HUES48 (cell line): ENCODE measurements around the gene TIMM44.

Experiments used
- H3K27ac ChIP-seq: one replicate; pipeline ENCODE4 v1.7.0; 2013; ENCODE audit warnings: low read depth, low read length, inconsistent platforms
- H3K27me3 ChIP-seq: 2 replicates; pipeline ENCODE4 v1.6.1; 2013; ENCODE audit warnings: mild to moderate bottlenecking, low read length; ENCODE audit not compliant: control insufficient read depth, insufficient read depth
- H3K36me3 ChIP-seq: 2 replicates; pipeline ENCODE4 v1.6.1; 2013; ENCODE audit warnings: low read length; ENCODE audit not compliant: control insufficient read depth, insufficient read depth
- H3K4me1 ChIP-seq: 2 replicates; pipeline ENCODE4 v1.6.1; 2013; ENCODE audit warnings: mild to moderate bottlenecking, low read length; ENCODE audit not compliant: control insufficient read depth, insufficient read depth
- H3K4me3 ChIP-seq: 2 replicates; pipeline ENCODE4 v1.5.1; 2013; ENCODE audit warnings: mild to moderate bottlenecking, low read depth, low read length
- H3K9ac ChIP-seq: 2 replicates; pipeline ENCODE4 v1.6.1; 2013; ENCODE audit warnings: mild to moderate bottlenecking, low read depth, low read length, moderate library complexity
- H3K9me3 ChIP-seq: 2 replicates; pipeline ENCODE4 v1.6.1; 2013; ENCODE audit warnings: low read length; ENCODE audit not compliant: control insufficient read depth, insufficient read depth

Gene TIMM44

DNA sequence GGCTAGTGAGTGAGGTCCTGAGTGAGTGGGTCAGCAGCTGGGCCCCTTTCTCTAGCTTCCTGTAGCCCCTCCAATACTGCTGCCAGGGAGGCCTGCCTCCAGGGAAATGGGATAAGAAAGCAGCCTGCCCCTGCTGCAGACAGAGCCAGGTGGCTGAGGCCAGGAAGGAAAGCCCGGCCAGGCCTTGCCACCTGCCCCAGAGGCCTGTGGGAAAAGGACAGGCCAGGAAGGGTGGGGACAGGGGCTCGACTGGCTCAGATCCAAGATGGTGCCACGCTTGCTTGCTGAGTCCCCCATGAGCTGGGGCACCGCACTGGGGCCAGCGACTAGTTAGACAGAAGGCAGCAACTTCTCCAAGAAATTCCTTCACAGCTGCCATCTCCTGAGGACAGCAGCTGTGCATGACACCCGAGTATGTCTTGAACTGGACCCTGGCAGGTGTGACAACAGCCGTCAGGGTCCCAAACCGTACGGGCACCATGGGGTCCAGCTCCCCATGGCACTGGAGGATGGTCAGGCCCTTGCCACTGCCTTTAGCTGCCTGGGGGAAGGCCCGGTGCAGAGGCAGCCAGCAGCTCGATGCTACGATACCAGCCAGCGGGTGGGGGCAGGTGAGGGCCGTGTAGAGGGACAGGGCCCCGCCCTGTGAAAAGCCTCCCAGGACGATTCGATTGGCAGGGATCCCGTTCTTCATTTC lies 64.2 kb downstream of the TIMM44 start:
- no peak overlapping the region for H3K4me3 ChIP-seq
- no peaks in the 10 kb centered on the region for H3K27me3 ChIP-seq
- H3K9ac ChIP-seq: no peak overlapping the region
- no peaks in the 10 kb centered on the region for H3K9me3 ChIP-seq
- no peak overlapping the region for H3K27ac ChIP-seq
- no peaks in the 10 kb centered on the region for H3K4me1 ChIP-seq
- H3K36me3 ChIP-seq: no peaks in the 10 kb centered on the region

DNA sequence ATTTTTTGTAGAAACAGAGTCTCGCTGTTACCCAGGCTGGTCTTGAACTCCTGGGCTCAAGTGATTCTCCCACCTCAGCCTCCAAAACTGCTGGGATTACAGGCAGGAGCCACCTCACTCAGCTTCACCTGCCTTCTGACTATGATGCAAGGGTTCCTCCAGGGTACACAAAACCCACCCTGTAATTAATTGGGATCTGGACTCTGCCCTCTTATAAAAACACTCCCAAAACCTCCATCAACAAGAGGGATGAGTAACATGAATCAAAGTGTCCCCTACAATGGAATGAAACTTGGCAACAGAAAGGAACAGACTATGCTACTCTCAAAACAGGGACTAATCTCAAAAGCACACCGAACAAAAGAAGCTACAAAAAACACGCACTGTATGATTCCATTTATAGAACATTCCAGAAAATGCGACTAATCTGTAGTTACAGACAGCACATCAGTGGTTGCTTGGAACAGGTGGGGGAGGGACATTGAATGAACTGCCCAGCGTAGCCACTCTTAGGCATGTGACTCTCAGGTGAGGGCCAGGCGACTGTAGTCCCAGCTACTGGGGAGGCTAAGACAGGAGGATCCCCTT lies 66.1 kb downstream of the TIMM44 start:
- H3K27ac ChIP-seq: no peak overlapping the region
- H3K4me3 ChIP-seq: no peak overlapping the region
- peaks cover 9% of the 10 kb centered on the region for H3K27me3 ChIP-seq
- H3K36me3 ChIP-seq: no peaks in the 10 kb centered on the region
- no peak overlapping the region for H3K9ac ChIP-seq
- peaks cover 3% of the 10 kb centered on the region; the same call in 1 of the 2 replicates for H3K4me1 ChIP-seq
- no peaks in the 10 kb centered on the region for H3K9me3 ChIP-seq
